ENCODE data around the gene HCN2. TPM values are rescaled to one million over a fixed set of nuclear protein-coding genes. Genes with fewer than 3 reads are reported as not detected.

HCN2 gene
- polyA plus RNA-seq, 1 of the 3 experiments (the other 2 are of a cell fraction), result 5.6 TPM

DNA sequence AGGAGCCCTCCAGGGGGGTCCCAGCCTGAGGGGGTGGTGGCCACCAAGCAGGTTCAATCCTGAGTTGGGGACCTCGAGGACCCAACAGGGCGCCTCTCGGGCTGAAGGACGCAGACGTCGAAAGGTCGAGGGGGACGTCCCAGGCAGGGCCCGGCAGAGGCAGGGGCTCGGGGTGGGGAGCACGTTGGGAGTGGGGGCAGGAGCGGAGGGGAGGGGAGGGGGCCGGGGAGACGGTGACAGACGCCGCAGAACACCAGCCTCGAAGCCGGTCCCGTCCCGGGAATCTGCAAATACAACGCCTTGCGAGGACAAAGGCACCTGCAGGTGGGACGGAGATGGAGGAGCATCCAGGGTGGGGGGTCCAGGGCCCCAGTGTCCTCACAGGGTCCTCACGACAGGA lies 54.1 kb downstream of the HCN2 start:
- Histone ChIP-seq H3K9me3 (no peaks in the 10 kb centered on the region), H3K4me1 (ENCODE audit: control insufficient read depth in 1 of 2, insufficient read depth in 2 of 2, low read depth in 1 of 2, low read length in 1 of 2) (peaks cover 0 to 7% of the 10 kb centered on the region in 2 experiments; a peak in 1 of 4 replicates), H3K36me3 (replicated peaks in 1 of 2; ENCODE audit: control insufficient read depth in 1 of 2, insufficient read depth in 2 of 2, low read length in 1 of 2) (peaks cover 0 to 37% of the 10 kb centered on the region in 2 experiments), H3F3A (replicated peaks; ENCODE audit: insufficient read depth) (no peaks in the 10 kb centered on the region), H3K4me2 (no peak overlapping the region), H3K9ac (no peak overlapping the region), H3K9me2 (no peaks in the 10 kb centered on the region), H3K27ac (ENCODE audit: low read depth in 2 of 2, low read length in 1 of 2) (no peak overlapping the region), H2AFZ (ENCODE audit: low read depth) (no peak overlapping the region), H3K4me3 (ENCODE audit: low read depth in 2 of 2, low read length in 1 of 2) (no peak overlapping the region), H3K27me3 (ENCODE audit: insufficient read depth) (no peaks in the 10 kb centered on the region), H4K20me1 (ENCODE audit: insufficient read depth) (no peaks in the 10 kb centered on the region), H3K79me2 (ENCODE audit: insufficient read depth) (no peaks in the 10 kb centered on the region)
- CTCF ChIA-PET, result no interaction called here
- DNase-seq, result no peak
- POLR2A ChIA-PET, result no interaction called here
- TF ChIP-seq MXI1 (IDR thresholded peaks at IDR 0.05; ENCODE audit: low read depth, low read length), result no peak
- TF ChIP-seq, protein P1, sequence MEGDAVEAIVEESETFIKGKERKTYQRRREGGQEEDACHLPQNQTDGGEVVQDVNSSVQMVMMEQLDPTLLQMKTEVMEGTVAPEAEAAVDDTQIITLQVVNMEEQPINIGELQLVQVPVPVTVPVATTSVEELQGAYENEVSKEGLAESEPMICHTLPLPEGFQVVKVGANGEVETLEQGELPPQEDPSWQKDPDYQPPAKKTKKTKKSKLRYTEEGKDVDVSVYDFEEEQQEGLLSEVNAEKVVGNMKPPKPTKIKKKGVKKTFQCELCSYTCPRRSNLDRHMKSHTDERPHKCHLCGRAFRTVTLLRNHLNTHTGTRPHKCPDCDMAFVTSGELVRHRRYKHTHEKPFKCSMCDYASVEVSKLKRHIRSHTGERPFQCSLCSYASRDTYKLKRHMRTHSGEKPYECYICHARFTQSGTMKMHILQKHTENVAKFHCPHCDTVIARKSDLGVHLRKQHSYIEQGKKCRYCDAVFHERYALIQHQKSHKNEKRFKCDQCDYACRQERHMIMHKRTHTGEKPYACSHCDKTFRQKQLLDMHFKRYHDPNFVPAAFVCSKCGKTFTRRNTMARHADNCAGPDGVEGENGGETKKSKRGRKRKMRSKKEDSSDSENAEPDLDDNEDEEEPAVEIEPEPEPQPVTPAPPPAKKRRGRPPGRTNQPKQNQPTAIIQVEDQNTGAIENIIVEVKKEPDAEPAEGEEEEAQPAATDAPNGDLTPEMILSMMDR (IDR thresholded peaks at IDR 0.05), result no peak
- TF ChIP-seq TEAD4 (IDR thresholded peaks at IDR 0.05; ENCODE audit: borderline replicate concordance, insufficient read depth), result no peak
- no peak for TF ChIP-seq FOSL2 (IDR thresholded peaks at IDR 0.05; ENCODE audit: borderline replicate concordance, low read depth)
- TF ChIP-seq, protein P2, sequence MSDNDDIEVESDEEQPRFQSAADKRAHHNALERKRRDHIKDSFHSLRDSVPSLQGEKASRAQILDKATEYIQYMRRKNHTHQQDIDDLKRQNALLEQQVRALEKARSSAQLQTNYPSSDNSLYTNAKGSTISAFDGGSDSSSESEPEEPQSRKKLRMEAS (IDR thresholded peaks at IDR 0.05; ENCODE audit: low read depth), result no peak
- TF ChIP-seq EP300 (IDR thresholded peaks at IDR 0.05; ENCODE audit: borderline replicate concordance in 1 of 2, low read depth in 1 of 2, low read length in 1 of 2), result no peak
- TF ChIP-seq, protein P3, sequence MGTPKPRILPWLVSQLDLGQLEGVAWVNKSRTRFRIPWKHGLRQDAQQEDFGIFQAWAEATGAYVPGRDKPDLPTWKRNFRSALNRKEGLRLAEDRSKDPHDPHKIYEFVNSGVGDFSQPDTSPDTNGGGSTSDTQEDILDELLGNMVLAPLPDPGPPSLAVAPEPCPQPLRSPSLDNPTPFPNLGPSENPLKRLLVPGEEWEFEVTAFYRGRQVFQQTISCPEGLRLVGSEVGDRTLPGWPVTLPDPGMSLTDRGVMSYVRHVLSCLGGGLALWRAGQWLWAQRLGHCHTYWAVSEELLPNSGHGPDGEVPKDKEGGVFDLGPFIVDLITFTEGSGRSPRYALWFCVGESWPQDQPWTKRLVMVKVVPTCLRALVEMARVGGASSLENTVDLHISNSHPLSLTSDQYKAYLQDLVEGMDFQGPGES (IDR thresholded peaks at IDR 0.05; ENCODE audit: low read depth, low read length), result no peak
- no peak for TF ChIP-seq FOXM1 (IDR thresholded peaks at IDR 0.05; ENCODE audit: low read depth)
- no peak for TF ChIP-seq CHD2 (IDR thresholded peaks at IDR 0.05; ENCODE audit: low read length, partially characterized antibody)
- TF ChIP-seq, protein P4, sequence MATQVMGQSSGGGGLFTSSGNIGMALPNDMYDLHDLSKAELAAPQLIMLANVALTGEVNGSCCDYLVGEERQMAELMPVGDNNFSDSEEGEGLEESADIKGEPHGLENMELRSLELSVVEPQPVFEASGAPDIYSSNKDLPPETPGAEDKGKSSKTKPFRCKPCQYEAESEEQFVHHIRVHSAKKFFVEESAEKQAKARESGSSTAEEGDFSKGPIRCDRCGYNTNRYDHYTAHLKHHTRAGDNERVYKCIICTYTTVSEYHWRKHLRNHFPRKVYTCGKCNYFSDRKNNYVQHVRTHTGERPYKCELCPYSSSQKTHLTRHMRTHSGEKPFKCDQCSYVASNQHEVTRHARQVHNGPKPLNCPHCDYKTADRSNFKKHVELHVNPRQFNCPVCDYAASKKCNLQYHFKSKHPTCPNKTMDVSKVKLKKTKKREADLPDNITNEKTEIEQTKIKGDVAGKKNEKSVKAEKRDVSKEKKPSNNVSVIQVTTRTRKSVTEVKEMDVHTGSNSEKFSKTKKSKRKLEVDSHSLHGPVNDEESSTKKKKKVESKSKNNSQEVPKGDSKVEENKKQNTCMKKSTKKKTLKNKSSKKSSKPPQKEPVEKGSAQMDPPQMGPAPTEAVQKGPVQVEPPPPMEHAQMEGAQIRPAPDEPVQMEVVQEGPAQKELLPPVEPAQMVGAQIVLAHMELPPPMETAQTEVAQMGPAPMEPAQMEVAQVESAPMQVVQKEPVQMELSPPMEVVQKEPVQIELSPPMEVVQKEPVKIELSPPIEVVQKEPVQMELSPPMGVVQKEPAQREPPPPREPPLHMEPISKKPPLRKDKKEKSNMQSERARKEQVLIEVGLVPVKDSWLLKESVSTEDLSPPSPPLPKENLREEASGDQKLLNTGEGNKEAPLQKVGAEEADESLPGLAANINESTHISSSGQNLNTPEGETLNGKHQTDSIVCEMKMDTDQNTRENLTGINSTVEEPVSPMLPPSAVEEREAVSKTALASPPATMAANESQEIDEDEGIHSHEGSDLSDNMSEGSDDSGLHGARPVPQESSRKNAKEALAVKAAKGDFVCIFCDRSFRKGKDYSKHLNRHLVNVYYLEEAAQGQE (IDR thresholded peaks at IDR 0.05; ENCODE audit: low read depth, low read length), result no peak
- no peak for TF ChIP-seq FOXJ3 (CRISPR knock-in tag; IDR thresholded peaks at IDR 0.05)
- no peak for TF ChIP-seq RFX5 (IDR thresholded peaks at IDR 0.05; ENCODE audit: low read length)
- no peak for TF ChIP-seq MEF2A (IDR thresholded peaks at IDR 0.05; ENCODE audit: borderline replicate concordance, low read depth)
- TF ChIP-seq RXRA (IDR thresholded peaks at IDR 0.05; ENCODE audit: borderline replicate concordance, low read depth), result no peak
- TF ChIP-seq GABPA (IDR thresholded peaks at IDR 0.05; ENCODE audit: low read depth), result no peak
- no peak for TF ChIP-seq RAD21 (IDR thresholded peaks at IDR 0.05; ENCODE audit: low read length)
- WGBS (ENCODE audit: low lambda C conversion rate), result 88% methylated on average over 18 of the region's 24 CpGs
